ENCODE measurements around the gene BRME1.

BRME1 gene

DNA sequence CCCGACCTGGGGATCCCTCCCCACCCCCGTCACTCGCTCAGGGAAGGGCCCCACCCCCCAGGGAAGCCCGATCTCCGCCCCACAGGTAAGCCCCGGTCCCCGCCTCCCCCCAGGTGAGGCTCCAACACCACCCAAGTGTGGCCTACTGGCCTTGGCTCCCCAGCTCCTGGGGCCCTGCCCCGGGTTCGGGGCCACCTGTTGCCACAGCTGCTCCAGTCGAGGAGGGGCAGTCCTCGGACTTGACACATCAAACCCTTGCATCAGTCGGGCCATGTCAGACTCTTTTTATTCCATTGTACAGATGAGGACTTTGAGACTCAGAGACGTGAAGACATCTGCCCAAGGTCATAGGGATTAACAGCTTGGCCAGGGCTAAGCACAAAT, 596 bp upstream of the BRME1 start:
- Histone ChIP-seq H3K9me3 (ENCODE audit: severe bottlenecking) (peaks cover 5% of the 10 kb centered on the region), H3K27me3 (ENCODE audit: insufficient read depth, low read depth, severe bottlenecking) (no peaks in the 10 kb centered on the region), H3K27ac (peak overlapping the region; percentile 75), H3K4me3 (ENCODE audit: low read depth, low read length) (peak overlapping the region; percentile 83), H3K36me3 (peaks cover 11% of the 10 kb centered on the region)
- TF ChIP-seq, protein P1, sequence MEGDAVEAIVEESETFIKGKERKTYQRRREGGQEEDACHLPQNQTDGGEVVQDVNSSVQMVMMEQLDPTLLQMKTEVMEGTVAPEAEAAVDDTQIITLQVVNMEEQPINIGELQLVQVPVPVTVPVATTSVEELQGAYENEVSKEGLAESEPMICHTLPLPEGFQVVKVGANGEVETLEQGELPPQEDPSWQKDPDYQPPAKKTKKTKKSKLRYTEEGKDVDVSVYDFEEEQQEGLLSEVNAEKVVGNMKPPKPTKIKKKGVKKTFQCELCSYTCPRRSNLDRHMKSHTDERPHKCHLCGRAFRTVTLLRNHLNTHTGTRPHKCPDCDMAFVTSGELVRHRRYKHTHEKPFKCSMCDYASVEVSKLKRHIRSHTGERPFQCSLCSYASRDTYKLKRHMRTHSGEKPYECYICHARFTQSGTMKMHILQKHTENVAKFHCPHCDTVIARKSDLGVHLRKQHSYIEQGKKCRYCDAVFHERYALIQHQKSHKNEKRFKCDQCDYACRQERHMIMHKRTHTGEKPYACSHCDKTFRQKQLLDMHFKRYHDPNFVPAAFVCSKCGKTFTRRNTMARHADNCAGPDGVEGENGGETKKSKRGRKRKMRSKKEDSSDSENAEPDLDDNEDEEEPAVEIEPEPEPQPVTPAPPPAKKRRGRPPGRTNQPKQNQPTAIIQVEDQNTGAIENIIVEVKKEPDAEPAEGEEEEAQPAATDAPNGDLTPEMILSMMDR (IDR thresholded peaks at IDR 0.05; ENCODE audit: low read depth, low read length), result no peak
- peak; percentile 30 for DNase-seq

DNA sequence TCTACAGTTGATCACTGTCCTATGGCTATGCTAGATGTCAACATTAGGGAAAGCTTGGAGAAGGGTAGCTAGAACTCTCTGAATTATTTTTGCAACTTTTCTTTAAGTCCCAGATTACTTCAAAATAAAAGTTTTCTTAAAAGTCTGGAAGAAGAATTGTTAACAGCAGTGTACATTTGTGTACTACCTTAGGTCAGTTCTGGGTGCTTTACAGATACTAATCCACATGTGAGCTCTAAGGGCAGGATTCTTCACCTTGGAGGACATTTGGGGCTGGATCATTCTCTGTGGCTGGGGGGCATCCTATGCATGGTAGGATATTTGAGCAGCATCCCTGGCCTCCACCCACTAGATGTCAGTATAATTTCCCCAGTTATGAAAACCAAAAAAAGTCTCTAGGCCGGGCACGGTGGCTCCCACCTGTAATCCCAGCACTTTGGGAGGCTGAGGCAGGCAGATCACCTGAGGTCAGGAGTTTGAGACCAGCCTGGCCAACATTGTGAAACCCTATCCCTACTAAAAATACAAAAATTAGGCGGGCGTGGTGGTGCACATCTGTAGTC, 2.8 kb downstream of the BRME1 start:
- no peaks in the 10 kb centered on the region; the same call in 1 of the 2 replicates for H3K36me3 ChIP-seq
- peak; percentile 31 for DNase-seq

GRCh38 chr19:13899912-13900584, 5.9 kb downstream of the BRME1 start:
- TF ChIP-seq, protein P1 (IDR thresholded peaks at IDR 0.05; ENCODE audit: low read depth, low read length), result no peak
- no peak for DNase-seq
- no peaks in the 10 kb centered on the region for H3K9me3 ChIP-seq (ENCODE audit: severe bottlenecking)
- H3K27me3 ChIP-seq (ENCODE audit: insufficient read depth, low read depth, severe bottlenecking), result no peaks in the 10 kb centered on the region
- H3K4me3 ChIP-seq (ENCODE audit: low read depth, low read length), result no peak overlapping the region
- H3K27ac ChIP-seq, result no peak overlapping the region
- H3K36me3 ChIP-seq, result no peaks in the 10 kb centered on the region

More for the DNA sequence above, 2.8 kb downstream of the BRME1 start:
- Histone ChIP-seq H3K4me3 (ENCODE audit: low read depth, low read length) (no peak overlapping the region), H3K9me3 (ENCODE audit: severe bottlenecking) (peaks cover 5% of the 10 kb centered on the region), H3K27me3 (ENCODE audit: insufficient read depth, low read depth, severe bottlenecking) (no peaks in the 10 kb centered on the region), H3K27ac (no peak overlapping the region)
- TF ChIP-seq, protein P1 (IDR thresholded peaks at IDR 0.05; ENCODE audit: low read depth, low read length), result peak; percentile 53

GRCh38 chr19:13899393-13899792, 6.5 kb downstream of the BRME1 start:
- Histone ChIP-seq H3K27ac (no peak overlapping the region), H3K27me3 (ENCODE audit: insufficient read depth, low read depth, severe bottlenecking) (no peaks in the 10 kb centered on the region), H3K36me3 (no peaks in the 10 kb centered on the region), H3K4me3 (ENCODE audit: low read depth, low read length) (no peak overlapping the region), H3K9me3 (ENCODE audit: severe bottlenecking) (no peaks in the 10 kb centered on the region)
- DNase-seq, result no peak
- TF ChIP-seq, protein P1 (IDR thresholded peaks at IDR 0.05; ENCODE audit: low read depth, low read length), result no peak

DNA sequence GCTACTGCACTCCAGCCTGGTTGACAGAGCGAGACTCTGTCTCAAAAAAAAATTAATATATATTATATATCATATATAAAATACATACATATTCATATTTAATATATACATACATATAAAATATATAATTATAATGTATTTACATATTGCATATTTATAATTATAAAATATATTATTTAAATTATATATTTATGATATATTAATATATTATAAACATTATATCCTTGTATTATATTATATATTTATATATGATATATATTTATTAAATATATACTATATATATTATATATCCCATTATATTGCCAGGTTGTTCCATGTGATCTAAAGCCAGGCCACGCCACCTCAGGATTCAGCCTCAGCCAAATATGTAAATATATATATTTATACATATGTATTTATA, 9.7 kb downstream of the BRME1 start:
- no peaks in the 10 kb centered on the region for H3K9me3 ChIP-seq (ENCODE audit: severe bottlenecking)
- no peak overlapping the region for H3K27ac ChIP-seq
- H3K36me3 ChIP-seq, result no peaks in the 10 kb centered on the region
- no peak for DNase-seq
- TF ChIP-seq, protein P1 (IDR thresholded peaks at IDR 0.05; ENCODE audit: low read depth, low read length), result no peak
- H3K27me3 ChIP-seq (ENCODE audit: insufficient read depth, low read depth, severe bottlenecking), result no peaks in the 10 kb centered on the region
- no peak overlapping the region for H3K4me3 ChIP-seq (ENCODE audit: low read depth, low read length)

Measured in WERI-Rb-1 (cell line).